A673 (cell line): ENCODE measurements around the gene SPOCD1.

Source experiments
- CTCF ChIP-seq: fragments of 300-800, 200-600 bp; sonication (generic); conservative IDR thresholded peaks from 2 replicates; pipeline ENCODE4 v1.5.1; 2017; ENCODE audit warnings: low read depth, mild to moderate bottlenecking, antibody characterized with exemption, low read length, moderate library complexity, mixed read lengths
- EZH2 ChIP-seq: fragments of 200-600 bp; sonication (generic); IDR thresholded peaks from 2 replicates; pipeline ENCODE4 v1.6.1; 2017; ENCODE audit warnings: borderline replicate concordance, low read depth, mild to moderate bottlenecking, mixed read lengths, antibody characterized with exemption, low read length; ENCODE audit not compliant: poor library complexity, severe bottlenecking

- TF ChIP-seq EZH2: no peak
- TF ChIP-seq CTCF: no peak
These were observed 8.0 kb upstream of the SPOCD1 start for GRCh38 chr1:31823780-31824179.
